ENCODE data around the gene PLCB4.

DNA sequence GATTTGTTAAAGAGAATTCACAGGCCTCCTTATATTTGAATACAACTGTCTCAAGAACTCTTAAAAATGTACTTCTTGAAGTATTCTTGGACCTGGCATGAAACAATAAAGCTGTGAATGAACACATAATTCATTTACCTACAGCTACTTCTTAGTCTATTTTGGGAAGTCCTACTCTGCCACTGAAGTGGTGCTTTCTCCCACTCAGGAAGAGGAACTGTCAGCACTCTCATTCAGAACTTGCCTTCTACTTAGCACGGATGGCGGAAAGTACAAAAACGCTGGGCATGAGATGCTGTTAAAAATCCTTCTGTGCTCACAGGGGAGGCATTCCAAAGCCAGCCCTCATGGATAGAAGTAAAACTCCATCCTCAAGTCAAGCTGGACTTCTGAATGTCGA is 300.7 kb downstream of the PLCB4 start:
- TF ChIP-seq, protein P1, sequence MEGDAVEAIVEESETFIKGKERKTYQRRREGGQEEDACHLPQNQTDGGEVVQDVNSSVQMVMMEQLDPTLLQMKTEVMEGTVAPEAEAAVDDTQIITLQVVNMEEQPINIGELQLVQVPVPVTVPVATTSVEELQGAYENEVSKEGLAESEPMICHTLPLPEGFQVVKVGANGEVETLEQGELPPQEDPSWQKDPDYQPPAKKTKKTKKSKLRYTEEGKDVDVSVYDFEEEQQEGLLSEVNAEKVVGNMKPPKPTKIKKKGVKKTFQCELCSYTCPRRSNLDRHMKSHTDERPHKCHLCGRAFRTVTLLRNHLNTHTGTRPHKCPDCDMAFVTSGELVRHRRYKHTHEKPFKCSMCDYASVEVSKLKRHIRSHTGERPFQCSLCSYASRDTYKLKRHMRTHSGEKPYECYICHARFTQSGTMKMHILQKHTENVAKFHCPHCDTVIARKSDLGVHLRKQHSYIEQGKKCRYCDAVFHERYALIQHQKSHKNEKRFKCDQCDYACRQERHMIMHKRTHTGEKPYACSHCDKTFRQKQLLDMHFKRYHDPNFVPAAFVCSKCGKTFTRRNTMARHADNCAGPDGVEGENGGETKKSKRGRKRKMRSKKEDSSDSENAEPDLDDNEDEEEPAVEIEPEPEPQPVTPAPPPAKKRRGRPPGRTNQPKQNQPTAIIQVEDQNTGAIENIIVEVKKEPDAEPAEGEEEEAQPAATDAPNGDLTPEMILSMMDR (IDR thresholded peaks at IDR 0.05) = no peak
- TF ChIP-seq POLR2A (IDR thresholded peaks at IDR 0.05; ENCODE audit: low read depth) (no peak), EP300 (IDR thresholded peaks at IDR 0.05) (no peak), POLR2AphosphoS5 (IDR thresholded peaks at IDR 0.05) (no peak)
